Hepatocyte (in vitro differentiated cells): ENCODE results near the gene MYL11.

ENCODE experiments used
- EZH2 ChIP-seq: fragments of 200-600 bp; sonication (generic); IDR thresholded peaks from 2 replicates; pipeline ENCODE4 v1.6.1; 2016; ENCODE audit warnings: antibody characterized with exemption, mild to moderate bottlenecking, borderline replicate concordance
- TF ChIP-seq, protein P1 (sequence below): fragments of 200-600 bp; sonication (generic); IDR thresholded peaks from 2 replicates; pipeline ENCODE4 v1.5.1; 2016; ENCODE audit warnings: antibody characterized with exemption, mild to moderate bottlenecking; ENCODE audit not compliant: poor library complexity

- no peak for TF ChIP-seq EZH2
- TF ChIP-seq, protein P1, sequence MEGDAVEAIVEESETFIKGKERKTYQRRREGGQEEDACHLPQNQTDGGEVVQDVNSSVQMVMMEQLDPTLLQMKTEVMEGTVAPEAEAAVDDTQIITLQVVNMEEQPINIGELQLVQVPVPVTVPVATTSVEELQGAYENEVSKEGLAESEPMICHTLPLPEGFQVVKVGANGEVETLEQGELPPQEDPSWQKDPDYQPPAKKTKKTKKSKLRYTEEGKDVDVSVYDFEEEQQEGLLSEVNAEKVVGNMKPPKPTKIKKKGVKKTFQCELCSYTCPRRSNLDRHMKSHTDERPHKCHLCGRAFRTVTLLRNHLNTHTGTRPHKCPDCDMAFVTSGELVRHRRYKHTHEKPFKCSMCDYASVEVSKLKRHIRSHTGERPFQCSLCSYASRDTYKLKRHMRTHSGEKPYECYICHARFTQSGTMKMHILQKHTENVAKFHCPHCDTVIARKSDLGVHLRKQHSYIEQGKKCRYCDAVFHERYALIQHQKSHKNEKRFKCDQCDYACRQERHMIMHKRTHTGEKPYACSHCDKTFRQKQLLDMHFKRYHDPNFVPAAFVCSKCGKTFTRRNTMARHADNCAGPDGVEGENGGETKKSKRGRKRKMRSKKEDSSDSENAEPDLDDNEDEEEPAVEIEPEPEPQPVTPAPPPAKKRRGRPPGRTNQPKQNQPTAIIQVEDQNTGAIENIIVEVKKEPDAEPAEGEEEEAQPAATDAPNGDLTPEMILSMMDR: no peak
Observed at GRCh38 chr16:30349675-30350074, 24.9 kb upstream of the MYL11 start.
